PC-9 (cell line): ENCODE data around the gene ST8SIA4. TPM values are rescaled to one million over a fixed set of nuclear protein-coding genes. Genes with fewer than 3 reads are reported as not detected.

Experiments
- BruUV-seq: library from RNA; stranded (reverse); fragments of 400-500 nt; replicated peaks from 2 replicates; lab custom pipeline; 2021; lab: Mats Ljungman, UMichigan
- CTCF ChIA-PET: fragments of 300-600 bp; sonication (Branson Sonifier 250); formaldehyde crosslinking; loops from one replicate; lab custom pipeline; 2022; ENCODE audit warnings: antibody characterized with exemption; lab: Charles Lee
- POLR2A ChIA-PET: fragments of 300-600 bp; sonication (Branson Sonifier 250); formaldehyde crosslinking; loops from one replicate; lab custom pipeline; 2022; ENCODE audit warnings: antibody characterized with exemption; ENCODE audit not compliant: unreplicated experiment; lab: Charles Lee
- DNase-seq, 2 experiments: peaks; one replicate each; pipeline versions ENCODE4 v3.0.0 to v3.0.0-alpha.2; 2015 to 2022; ENCODE audit warnings: mixed read lengths in 1 of 2
- H2AFZ ChIP-seq: fragments of 200-600 bp; sonication (generic); 2 replicates; pipeline ENCODE4 v1.8.1; 2017; ENCODE audit warnings: antibody characterized with exemption
- H3F3A ChIP-seq: fragments of 200-600 bp; sonication (generic); 2 replicates; pipeline ENCODE4 v1.8.1; 2017; ENCODE audit warnings: antibody characterized with exemption, mild to moderate bottlenecking, low read depth; ENCODE audit not compliant: insufficient read depth
- H3K27ac ChIP-seq: fragments of 200-600 bp; sonication (generic); 2 replicates; pipeline ENCODE4 v1.6.1; 2016; ENCODE audit warnings: mixed run types
- H3K27me3 ChIP-seq: fragments of 200-600 bp; sonication (generic); 2 replicates; pipeline ENCODE4 v1.6.1; 2016; ENCODE audit warnings: low read depth, mixed run types; ENCODE audit not compliant: insufficient read depth
- H3K36me3 ChIP-seq: fragments of 200-600 bp; sonication (generic); 2 replicates; pipeline ENCODE4 v1.6.1; 2016; ENCODE audit warnings: low read depth, mixed run types
- H3K4me1 ChIP-seq: fragments of 200-600 bp; sonication (generic); replicated peaks from 2 replicates; pipeline ENCODE4 v1.6.1; 2016; ENCODE audit warnings: mixed run types; ENCODE audit not compliant: insufficient read depth
- H3K4me2 ChIP-seq: fragments of 200-600 bp; sonication (generic); 2 replicates; pipeline ENCODE4 v1.6.1; 2017; ENCODE audit warnings: mixed run types
- H3K4me3 ChIP-seq: fragments of 200-600 bp; sonication (generic); 2 replicates; pipeline ENCODE4 v1.6.1; 2016; ENCODE audit warnings: mixed run types
- H3K79me2 ChIP-seq: fragments of 200-600 bp; sonication (generic); 2 replicates; pipeline ENCODE4 v1.6.1; 2017; ENCODE audit warnings: low read depth, mixed run types
- H3K9me2 ChIP-seq: fragments of 200-600 bp; sonication (generic); 2 replicates; pipeline ENCODE4 v1.8.1; 2017; ENCODE audit warnings: mild to moderate bottlenecking; ENCODE audit not compliant: insufficient read depth
- H3K9me3 ChIP-seq: fragments of 200-600 bp; sonication (generic); 2 replicates; pipeline ENCODE4 v1.8.1; 2016; ENCODE audit warnings: low read depth; ENCODE audit not compliant: insufficient read depth
- H4K20me1 ChIP-seq: fragments of 200-600 bp; sonication (generic); 2 replicates; pipeline ENCODE4 v1.8.1; 2017; ENCODE audit not compliant: insufficient read depth
- CTCF ChIP-seq: fragments of 200-600 bp; sonication (generic); conservative IDR thresholded peaks from 2 replicates; pipeline ENCODE4 v1.6.1; 2017; ENCODE audit warnings: mixed run types, antibody characterized with exemption, mild to moderate bottlenecking, moderate library complexity
- EZH2 ChIP-seq: fragments of 200-600 bp; sonication (generic); IDR thresholded peaks from 2 replicates; pipeline ENCODE4 v1.8.0; 2017; ENCODE audit warnings: antibody characterized with exemption, low read depth
- intact Hi-C: fragments of 100-400 bp; cut with micrococcal nuclease; formaldehyde crosslinking; loops from one replicate; pipeline ENCODE4 v1.10.0; 2022; ENCODE audit not compliant: unreplicated experiment
- total RNA-seq: library from RNA; stranded (reverse); gene quantifications from 2 replicates; pipeline ENCODE4 v1.2.3, GENCODE V29; 2021

The ST8SIA4 gene
- total RNA-seq, 1 experiment from 2014 or later, result 2.4 TPM

- no peaks in the 10 kb centered on the region for H3F3A ChIP-seq
- no peak for DNase-seq
- H3K27ac ChIP-seq, result no peak overlapping the region
- no peak overlapping the region for H3K4me2 ChIP-seq
- CTCF ChIA-PET, result no interaction called here
- H3K9me2 ChIP-seq, result no peaks in the 10 kb centered on the region; the same call in 1 of the 2 replicates
- no peak overlapping the region for H3K4me3 ChIP-seq
- H3K9me3 ChIP-seq, result no peaks in the 10 kb centered on the region
- POLR2A ChIA-PET, result no interaction called here
- no peak for TF ChIP-seq EZH2
- no peak for TF ChIP-seq CTCF
- H3K4me1 ChIP-seq, result no peaks in the 10 kb centered on the region
- no peaks in the 10 kb centered on the region for H3K27me3 ChIP-seq
- H3K79me2 ChIP-seq, result no peaks in the 10 kb centered on the region
- H4K20me1 ChIP-seq, result no peaks in the 10 kb centered on the region
- BruUV-seq, result no TSS peak
- H3K36me3 ChIP-seq, result no peaks in the 10 kb centered on the region
- H2AFZ ChIP-seq, result no peak overlapping the region
- intact Hi-C loops, result no loop called here
These were observed 46.6 kb downstream of the ST8SIA4 start for GRCh38 chr5:100856462-100856861.

DNA sequence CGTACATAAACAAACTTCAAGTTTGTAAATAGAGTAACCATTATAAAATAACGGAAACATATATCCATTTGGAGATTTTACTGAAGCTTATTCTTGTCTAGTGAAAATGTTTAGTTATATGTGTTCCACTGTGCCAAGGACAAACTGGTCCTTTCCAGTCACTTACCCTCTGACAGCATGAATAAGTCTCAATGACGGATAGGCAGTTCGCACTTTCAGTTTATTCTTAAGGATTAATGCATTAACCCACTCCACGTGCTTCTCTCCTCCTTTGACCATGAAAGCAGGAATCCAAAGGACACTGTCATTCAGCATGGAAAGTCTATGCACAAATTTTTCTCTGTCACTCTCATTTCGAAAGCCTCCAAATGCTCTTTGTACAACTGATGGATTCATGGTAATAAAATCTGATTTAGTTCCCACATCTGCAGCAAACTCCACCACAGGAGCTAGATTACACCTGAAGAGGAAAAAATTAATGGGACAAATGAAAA, 47.1 kb downstream of the ST8SIA4 start:
- no peaks in the 10 kb centered on the region for H3K79me2 ChIP-seq
- H3K4me3 ChIP-seq, result no peak overlapping the region
- no peaks in the 10 kb centered on the region for H3K4me1 ChIP-seq
- no peaks in the 10 kb centered on the region for H3K9me3 ChIP-seq
- no peak overlapping the region for H3K4me2 ChIP-seq
- no peaks in the 10 kb centered on the region; the same call in 1 of the 2 replicates for H3K9me2 ChIP-seq
- no peak overlapping the region for H2AFZ ChIP-seq
- no peaks in the 10 kb centered on the region for H4K20me1 ChIP-seq
- TF ChIP-seq EZH2 (no peak), CTCF (no peak)
- BruUV-seq, result no TSS peak
- no peak for DNase-seq
- H3K27ac ChIP-seq, result no peak overlapping the region
- H3K36me3 ChIP-seq, result no peaks in the 10 kb centered on the region
- CTCF ChIA-PET, result no interaction called here
- POLR2A ChIA-PET, result no interaction called here
- intact Hi-C loops, result no loop called here
- no peaks in the 10 kb centered on the region for H3F3A ChIP-seq
- H3K27me3 ChIP-seq, result no peaks in the 10 kb centered on the region

DNA sequence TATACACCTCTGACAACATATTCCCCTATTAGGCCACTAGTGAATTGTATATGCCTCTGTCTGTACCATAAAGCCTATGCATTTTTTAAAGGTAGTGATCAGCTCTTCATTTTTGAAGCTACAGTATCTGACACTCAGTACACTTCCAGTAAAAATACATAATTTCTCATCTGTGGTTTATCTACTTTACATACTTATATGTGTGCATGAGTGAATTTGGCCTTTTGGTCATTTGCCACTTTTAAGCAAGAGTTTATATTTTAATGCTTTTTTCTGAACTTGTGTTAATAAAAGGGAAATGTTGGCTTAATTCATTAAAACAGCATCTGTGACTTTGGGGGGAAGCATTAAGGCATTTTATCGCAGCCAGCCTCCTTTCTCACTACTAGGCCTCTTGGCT, 47.8 kb downstream of the ST8SIA4 start:
- no peak for DNase-seq
- intact Hi-C loops, result no loop called here

More for the DNA sequence above, 47.8 kb downstream of the ST8SIA4 start:
- Histone ChIP-seq H2AFZ (no peak overlapping the region), H3K4me2 (no peak overlapping the region), H3K4me1 (no peaks in the 10 kb centered on the region), H3K27ac (no peak overlapping the region), H3F3A (no peaks in the 10 kb centered on the region), H3K4me3 (no peak overlapping the region), H4K20me1 (no peaks in the 10 kb centered on the region), H3K27me3 (no peaks in the 10 kb centered on the region), H3K79me2 (no peaks in the 10 kb centered on the region), H3K9me3 (no peaks in the 10 kb centered on the region), H3K36me3 (no peaks in the 10 kb centered on the region), H3K9me2 (no peaks in the 10 kb centered on the region; the same call in 1 of the 2 replicates)
- ChIA-PET CTCF (no interaction called here), POLR2A (no interaction called here)
- TF ChIP-seq EZH2 (no peak), CTCF (no peak)
- no TSS peak for BruUV-seq
